ENCODE data around the gene MYRIP.

Gene MYRIP

DNA sequence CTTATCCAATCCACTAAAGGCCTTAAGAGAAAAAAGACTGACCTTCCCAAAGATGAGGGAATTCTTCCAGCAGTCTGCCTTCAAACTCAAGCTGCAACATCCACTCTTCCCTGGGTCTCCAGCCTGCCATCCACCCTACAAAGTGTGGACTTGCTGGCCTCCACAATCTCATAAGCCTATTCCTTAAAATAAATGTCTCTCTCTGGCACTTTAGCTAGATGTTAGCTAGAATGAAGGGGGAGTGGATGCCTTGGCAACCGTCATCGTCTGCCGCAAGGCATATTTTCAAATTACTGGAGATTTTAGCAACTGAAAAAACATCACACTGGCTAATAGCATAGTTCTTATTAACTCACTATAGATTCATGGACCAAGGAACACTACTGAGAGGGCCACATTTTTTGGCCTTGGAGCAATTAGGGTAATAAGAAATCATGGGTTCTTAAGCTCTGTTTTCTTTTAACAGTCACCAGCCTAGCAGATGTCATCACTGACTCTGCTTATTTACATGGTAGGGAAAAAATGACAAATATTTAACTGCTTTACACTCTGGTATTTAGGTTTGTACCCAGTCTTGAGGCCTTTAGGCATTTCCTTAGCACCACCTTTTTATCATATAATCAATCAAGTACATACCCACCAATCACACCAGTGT lies 245.3 kb downstream of the MYRIP start:
- no peaks in the 10 kb centered on the region for H3K27me3 ChIP-seq
- TF ChIP-seq, protein P1, sequence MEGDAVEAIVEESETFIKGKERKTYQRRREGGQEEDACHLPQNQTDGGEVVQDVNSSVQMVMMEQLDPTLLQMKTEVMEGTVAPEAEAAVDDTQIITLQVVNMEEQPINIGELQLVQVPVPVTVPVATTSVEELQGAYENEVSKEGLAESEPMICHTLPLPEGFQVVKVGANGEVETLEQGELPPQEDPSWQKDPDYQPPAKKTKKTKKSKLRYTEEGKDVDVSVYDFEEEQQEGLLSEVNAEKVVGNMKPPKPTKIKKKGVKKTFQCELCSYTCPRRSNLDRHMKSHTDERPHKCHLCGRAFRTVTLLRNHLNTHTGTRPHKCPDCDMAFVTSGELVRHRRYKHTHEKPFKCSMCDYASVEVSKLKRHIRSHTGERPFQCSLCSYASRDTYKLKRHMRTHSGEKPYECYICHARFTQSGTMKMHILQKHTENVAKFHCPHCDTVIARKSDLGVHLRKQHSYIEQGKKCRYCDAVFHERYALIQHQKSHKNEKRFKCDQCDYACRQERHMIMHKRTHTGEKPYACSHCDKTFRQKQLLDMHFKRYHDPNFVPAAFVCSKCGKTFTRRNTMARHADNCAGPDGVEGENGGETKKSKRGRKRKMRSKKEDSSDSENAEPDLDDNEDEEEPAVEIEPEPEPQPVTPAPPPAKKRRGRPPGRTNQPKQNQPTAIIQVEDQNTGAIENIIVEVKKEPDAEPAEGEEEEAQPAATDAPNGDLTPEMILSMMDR (IDR thresholded peaks at IDR 0.05) = no peak
- no peak overlapping the region for H3K27ac ChIP-seq
- no peaks in the 10 kb centered on the region for H3K36me3 ChIP-seq
- no peaks in the 10 kb centered on the region for H3K4me1 ChIP-seq (ENCODE audit: control insufficient read depth in 1 of 2, insufficient read depth in 1 of 2, low read depth in 1 of 2, low read length in 1 of 2)
- H3K4me3 ChIP-seq (ENCODE audit: low read depth in 1 of 2, low read length in 1 of 2) = no peak overlapping the region
- H3K9me3 ChIP-seq = no peaks in the 10 kb centered on the region

DNA sequence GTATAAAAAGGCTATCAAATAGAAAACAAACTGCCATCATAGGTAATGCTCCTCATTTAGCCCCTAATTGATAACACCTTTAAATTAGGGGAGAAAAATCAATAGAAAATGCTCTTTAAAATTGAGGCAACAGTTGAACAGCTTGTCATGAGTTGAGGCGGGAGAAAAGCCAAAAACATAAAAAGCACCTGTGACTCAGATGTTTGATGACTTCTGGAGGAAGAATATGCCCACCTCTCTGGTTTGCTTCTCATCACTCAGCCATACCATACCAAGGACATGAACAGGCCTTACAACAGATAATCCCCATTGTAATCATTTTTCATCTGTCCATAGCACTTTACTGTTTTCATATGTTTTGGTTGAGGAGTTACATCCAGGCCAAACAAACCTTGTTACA lies 246.0 kb downstream of the MYRIP start:
- no peak overlapping the region for H3K4me3 ChIP-seq (ENCODE audit: low read depth in 1 of 2, low read length in 1 of 2)
- TF ChIP-seq, protein P1 (IDR thresholded peaks at IDR 0.05) = no peak
- no peaks in the 10 kb centered on the region for H3K9me3 ChIP-seq
- no peak overlapping the region for H3K27ac ChIP-seq
- H3K27me3 ChIP-seq = no peaks in the 10 kb centered on the region
- H3K36me3 ChIP-seq = no peaks in the 10 kb centered on the region
- no peaks in the 10 kb centered on the region for H3K4me1 ChIP-seq (ENCODE audit: control insufficient read depth in 1 of 2, insufficient read depth in 1 of 2, low read depth in 1 of 2, low read length in 1 of 2)

DNA sequence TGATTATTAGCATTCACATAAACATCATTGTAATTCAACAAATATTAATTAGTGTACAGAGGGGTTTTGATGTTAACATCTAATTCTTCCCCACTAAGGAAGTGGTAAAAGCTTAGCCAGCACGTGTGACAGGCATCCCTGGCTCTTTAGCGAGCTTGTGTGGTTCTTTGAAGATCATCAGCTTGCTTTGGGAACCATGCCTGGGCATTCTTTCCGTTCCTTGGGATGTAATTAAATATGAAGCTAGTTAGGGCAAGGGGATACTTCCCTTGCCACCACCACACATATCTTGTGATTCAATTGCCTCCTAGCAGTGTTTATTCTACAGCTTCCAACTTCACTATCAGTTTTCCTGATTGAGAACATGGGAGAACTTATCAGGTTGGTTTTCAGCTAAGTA lies 246.5 kb downstream of the MYRIP start:
- Histone ChIP-seq H3K27me3 (no peaks in the 10 kb centered on the region), H3K27ac (no peak overlapping the region)
- TF ChIP-seq, protein P1 (IDR thresholded peaks at IDR 0.05) = no peak

DNA sequence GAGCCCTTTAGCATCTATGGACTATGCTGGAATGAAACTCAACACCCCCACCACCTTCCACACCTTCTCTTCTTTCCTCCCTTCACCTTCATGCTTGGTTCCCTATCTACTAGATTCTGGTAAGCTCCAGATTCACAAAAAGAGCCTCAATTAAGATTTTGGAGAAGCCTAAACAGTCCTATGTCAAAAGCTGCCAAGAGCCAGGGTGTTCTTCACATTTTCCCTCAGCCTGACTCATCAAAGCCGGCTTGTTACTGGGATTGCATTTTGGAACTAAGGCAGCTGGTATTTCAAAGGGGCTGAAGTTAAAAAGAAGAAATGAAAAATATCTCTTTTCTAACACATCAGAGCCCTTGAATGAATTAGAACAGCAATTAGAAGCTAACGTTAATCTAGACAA lies 247.7 kb downstream of the MYRIP start:
- TF ChIP-seq, protein P1 (IDR thresholded peaks at IDR 0.05) = no peak
- no peaks in the 10 kb centered on the region for H3K9me3 ChIP-seq
- no peaks in the 10 kb centered on the region for H3K4me1 ChIP-seq (ENCODE audit: control insufficient read depth in 1 of 2, insufficient read depth in 1 of 2, low read depth in 1 of 2, low read length in 1 of 2)
- no peak overlapping the region for H3K27ac ChIP-seq
- no peaks in the 10 kb centered on the region for H3K27me3 ChIP-seq
- no peak overlapping the region for H3K4me3 ChIP-seq (ENCODE audit: low read depth in 1 of 2, low read length in 1 of 2)
- H3K36me3 ChIP-seq = no peaks in the 10 kb centered on the region

More for the DNA sequence above, 246.5 kb downstream of the MYRIP start:
- Histone ChIP-seq H3K4me3 (ENCODE audit: low read depth in 1 of 2, low read length in 1 of 2) (no peak overlapping the region), H3K4me1 (ENCODE audit: control insufficient read depth in 1 of 2, insufficient read depth in 1 of 2, low read depth in 1 of 2, low read length in 1 of 2) (no peaks in the 10 kb centered on the region), H3K36me3 (no peaks in the 10 kb centered on the region), H3K9me3 (no peaks in the 10 kb centered on the region)

DNA sequence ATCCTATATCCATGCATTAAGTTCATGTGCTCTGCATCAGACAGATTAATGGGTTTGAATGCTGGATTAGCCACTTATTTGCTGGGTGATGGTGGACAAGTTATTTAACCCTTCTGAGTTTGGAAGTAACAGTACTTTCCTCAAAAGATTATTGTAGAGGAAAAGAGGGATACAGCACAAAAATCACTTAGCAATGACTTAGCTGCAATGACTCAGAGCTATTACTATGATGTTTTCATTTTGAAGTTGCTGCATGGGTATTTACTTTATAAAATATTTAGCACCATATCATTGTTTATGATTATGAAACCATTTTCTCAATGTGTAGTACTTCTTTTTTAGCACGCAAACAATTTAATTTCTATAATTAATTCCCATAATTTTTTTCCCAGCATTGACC lies 248.4 kb downstream of the MYRIP start:
- H3K4me1 ChIP-seq (ENCODE audit: control insufficient read depth in 1 of 2, insufficient read depth in 1 of 2, low read depth in 1 of 2, low read length in 1 of 2) = no peaks in the 10 kb centered on the region

More for the DNA sequence above, 248.4 kb downstream of the MYRIP start:
- no peaks in the 10 kb centered on the region for H3K36me3 ChIP-seq
- H3K4me3 ChIP-seq (ENCODE audit: low read depth in 1 of 2, low read length in 1 of 2) = no peak overlapping the region
- no peaks in the 10 kb centered on the region for H3K27me3 ChIP-seq
- no peaks in the 10 kb centered on the region for H3K9me3 ChIP-seq
- TF ChIP-seq, protein P1 (IDR thresholded peaks at IDR 0.05) = no peak
- no peak overlapping the region for H3K27ac ChIP-seq
